ENCODE results near the gene MOB3B.
"Not testable (repeated sequence)": the region's sequence is repeated elsewhere in the genome, so short reads cannot be mapped to it uniquely, and the experiment has no call there.

Gene MOB3B

DNA sequence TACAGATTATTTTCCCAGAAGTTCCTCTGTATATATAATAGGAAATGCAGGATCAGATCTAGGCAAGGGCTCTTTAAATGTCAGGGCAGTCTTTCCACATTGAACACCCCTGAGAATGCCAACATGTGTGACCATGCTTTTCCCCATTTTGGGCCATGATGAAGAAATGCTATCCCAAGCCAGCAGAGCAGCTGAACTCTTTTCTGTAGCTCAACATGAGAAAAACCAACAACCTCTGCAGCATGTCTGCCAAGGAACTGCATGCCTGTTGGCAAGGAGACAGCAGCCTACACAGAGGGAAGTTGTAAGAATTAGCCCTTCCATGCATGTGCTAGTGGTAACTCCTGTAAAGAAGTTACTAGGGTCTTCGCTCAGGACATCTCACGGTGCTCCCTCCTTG is 15.1 kb downstream of the MOB3B start:
- no peak for DNase-seq

DNA sequence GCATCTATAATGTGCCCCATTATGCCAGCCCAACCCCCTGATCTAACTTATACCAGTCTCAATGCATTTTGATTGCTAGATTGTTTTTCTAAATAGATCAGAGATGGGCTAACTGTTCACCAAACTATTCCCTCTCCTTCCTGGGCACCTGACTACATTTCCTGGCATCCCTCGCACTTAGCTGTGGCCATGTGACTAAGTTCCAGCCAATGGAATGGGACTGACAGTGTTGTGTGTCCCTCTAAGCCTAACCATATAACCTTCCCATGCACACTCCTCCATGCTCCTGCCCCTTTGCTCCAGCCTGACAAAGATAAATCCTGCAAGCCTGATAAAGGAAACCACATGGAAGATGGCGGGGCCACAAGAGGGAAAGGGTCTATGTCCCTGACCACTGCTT is 17.8 kb downstream of the MOB3B start:
- no peak for DNase-seq

DNA sequence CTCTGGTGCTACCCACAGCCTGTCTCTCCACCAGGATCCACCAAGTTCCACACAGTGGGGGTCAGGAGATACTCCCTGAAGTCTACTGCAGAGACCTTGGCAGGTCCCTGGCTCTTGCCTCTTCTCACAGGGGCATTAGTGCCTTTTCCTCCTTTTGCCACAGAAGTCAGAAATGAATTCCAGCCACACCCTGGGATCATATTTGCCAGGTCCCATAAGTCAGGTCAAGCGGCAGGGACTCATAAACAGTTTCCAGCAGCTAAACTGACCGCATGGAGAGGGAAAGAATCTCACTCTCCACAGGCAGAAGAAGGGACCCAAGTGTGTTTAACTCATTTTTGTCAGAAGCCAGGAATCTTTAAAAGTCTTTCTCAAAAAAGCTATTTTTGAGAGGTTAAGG is 18.8 kb downstream of the MOB3B start:
- no peak for DNase-seq

DNA sequence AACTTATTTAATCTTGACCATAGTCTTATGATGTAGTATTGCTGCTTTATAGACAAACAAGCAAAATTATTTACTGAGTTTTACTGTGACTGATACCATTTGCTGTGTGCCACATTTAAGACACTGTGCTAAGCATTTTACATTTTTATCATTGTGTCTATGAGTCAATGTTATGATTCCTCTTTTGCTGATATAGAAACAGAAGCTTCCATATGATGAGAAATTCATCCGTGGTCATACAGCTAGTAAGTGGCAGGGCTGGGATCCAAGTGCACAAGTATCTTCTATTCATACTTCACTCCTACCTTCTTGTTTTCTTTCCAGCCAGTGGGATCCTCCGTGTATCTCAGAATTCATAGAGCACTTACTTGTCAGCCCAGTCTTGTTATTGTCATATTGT is 22.6 kb downstream of the MOB3B start:
- no peak for DNase-seq

DNA sequence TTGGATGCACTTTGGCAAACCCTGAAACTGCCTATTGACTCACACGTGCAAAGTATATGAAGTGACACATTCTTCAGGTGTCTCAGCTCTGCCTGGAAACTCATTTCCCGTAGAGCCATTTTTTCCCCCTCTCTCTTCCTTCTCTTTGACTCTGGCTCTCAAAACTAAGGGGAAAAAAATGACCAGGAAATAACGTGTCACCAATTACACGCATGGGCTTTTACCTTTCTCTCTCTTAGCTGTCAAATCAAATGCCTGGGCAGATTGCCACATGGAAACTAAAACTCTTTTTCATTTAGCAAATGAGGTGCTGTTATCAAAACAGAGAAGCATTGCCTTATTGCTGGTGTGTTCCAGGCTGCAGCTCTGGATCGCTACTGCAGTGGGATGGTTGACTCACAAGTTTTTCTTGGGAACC is 23.9 kb downstream of the MOB3B start:
- DNase-seq: no peak

DNA sequence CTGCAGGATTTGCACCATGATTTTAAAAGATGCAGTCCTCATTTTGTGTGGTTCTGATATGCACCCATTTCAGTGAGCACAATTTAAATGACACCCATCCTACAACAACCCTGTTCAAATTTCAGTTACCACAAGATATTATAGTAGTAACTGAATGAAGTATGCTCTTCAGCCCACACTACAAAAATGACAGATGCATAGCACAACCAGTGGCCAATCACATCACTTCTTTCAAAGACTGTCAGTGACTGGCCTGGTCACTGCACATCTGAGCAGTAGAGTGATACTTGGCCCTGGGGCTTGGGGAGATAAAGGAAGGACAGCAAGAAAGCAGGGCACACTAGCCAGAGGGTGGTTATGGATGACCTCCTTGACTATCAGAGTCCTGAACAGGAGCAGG is 25.4 kb downstream of the MOB3B start:
- DNase-seq: no peak

DNA sequence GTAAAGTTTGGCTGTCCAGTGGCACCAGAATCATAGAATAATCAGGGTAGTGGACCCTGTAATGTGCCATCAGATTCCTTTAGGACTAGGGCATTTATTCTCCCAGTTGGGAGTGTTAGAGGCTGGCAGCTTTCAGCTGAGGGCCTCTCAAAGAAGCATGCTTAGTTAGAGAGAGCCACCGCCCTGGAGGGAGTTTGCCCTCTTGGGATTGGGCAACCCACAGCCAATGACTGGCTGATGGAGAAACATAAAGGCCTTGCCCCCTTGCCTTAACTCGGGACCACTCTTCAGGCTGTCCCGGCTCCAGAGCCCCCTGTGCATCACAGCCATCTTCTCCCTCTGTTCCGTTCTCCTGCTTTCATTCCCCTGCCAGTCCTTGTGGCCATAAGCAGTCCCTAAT is 26.0 kb downstream of the MOB3B start:
- no peak for DNase-seq

DNA sequence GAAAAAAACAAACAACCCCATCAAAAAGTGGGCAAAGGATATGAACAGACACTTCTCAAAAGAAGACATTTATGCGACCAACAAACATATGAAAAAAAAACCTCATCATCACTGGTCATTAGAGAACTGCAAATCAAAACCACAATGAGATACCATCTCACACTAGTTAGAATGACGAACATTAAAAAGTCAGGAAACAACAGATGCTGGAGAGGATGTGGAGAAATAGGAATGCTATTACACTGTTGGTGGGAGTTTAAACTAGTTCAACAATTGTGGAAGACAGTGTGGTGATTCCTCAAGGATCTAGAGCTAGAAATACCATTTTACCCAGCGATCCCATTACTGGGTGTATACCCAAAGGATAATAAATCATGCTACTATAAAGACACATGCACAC is 28.7 kb downstream of the MOB3B start:
- DNase-seq: not testable (repeated sequence)

DNA sequence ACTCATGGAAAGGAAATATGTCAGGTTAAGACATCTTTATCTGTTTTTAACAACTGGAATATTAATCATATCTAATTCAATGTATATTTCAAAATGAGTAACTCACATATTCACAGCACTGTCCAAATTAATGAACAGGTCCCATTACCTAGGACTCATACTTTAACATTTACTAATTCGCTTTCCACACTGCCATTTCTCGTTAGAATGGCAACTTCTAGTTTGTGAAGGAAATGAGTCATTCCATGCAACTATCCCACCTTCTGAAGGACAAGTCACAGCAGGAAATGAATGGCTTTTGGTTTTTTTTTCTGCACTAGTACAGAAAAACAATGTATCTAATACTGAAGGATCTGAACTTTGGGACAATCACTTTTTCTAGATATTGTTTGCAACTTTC is 30.2 kb downstream of the MOB3B start:
- DNase-seq: peak; percentile 10

DNA sequence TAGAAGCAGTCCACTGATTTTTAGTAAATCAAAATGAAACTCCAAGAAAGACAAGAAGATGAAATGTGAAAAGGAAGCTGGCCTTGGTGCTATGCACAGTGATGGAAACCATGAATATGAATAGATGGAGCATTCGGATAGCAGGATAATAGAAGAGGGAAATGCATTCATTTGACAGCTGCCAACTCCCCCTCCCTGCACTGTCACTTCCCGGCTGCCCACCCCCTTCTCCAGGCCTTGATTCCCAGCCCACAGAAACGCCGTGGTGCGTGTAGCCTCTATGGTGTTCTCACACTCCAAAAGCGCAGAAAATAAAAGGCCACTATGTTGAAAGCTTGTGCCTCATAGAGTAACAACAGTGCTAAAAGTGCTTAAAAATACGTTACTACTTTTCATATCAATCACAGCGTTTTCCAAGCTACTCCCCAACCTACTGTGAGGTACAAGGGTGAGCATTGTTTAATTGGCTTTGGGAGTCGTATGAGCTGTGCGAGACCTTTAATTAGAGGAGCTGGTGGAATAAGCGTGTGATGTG is 31.7 kb downstream of the MOB3B start:
- DNase-seq: peak; percentile 71

DNA sequence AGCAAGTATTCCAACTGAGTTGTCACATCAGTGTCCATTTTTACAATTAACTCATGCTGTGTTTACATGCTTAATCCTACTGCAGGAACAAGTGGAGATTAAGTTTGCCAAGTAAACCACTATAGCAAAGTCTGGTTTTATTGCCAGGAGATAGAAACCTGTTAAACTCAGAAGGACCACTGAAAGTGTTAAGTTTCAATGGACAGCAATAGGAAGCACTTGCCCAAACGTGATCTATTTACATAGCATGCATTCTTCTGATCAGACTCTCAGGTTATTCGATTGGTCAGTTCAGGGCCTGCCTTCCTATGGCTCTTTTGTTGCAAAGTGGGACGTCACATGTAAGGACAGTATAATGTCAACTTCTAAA is 33.5 kb downstream of the MOB3B start:
- DNase-seq: no peak

DNA sequence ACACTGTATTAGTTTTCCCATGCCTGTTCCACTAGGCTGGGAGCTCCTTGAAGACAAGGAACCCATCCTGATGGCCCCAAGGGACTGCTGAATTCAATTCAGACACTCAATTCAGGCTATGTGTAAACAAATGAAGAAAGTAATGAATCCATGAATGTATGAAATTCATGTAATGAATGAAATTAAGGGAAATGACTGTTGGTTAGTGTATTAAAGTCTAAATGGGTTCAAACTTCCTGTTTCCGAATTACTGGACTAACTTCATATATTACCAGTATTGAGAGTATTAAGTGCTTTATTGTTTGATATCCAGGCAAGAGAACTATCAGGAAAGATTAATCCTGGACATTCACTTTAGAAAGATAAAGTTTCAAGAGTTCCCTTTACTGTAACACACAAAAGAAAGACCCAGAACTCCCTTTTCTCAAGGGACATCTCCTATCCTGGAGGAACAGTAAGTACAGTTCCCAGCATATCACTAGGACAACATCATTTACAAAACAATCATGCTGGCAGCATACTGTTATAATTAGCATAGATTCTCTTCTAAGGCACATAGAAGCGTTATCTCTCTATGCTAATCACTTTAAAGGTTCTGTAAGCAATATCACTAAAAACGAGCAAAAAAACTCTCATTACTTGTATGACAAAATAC is 34.0 kb downstream of the MOB3B start:
- no peak for DNase-seq

DNA sequence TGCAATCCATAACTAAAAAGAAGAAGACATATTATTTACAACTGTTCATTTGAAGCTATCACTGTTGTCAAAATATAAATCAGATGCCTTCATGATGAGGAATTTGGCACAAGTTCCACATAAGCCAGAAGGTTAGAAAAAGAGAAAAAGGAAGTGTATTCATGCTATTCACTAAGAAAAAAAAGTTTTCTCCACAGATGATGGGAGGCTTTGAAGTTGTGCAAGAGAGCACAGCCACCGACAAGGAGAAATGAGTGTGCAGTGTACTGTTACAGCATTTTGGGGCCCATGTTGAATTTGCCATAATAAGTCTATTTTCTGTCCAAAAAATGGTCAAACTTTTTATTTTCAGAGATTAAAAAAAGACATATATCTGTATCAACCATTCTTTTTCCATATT is 38.5 kb downstream of the MOB3B start:
- no peak for DNase-seq

DNA sequence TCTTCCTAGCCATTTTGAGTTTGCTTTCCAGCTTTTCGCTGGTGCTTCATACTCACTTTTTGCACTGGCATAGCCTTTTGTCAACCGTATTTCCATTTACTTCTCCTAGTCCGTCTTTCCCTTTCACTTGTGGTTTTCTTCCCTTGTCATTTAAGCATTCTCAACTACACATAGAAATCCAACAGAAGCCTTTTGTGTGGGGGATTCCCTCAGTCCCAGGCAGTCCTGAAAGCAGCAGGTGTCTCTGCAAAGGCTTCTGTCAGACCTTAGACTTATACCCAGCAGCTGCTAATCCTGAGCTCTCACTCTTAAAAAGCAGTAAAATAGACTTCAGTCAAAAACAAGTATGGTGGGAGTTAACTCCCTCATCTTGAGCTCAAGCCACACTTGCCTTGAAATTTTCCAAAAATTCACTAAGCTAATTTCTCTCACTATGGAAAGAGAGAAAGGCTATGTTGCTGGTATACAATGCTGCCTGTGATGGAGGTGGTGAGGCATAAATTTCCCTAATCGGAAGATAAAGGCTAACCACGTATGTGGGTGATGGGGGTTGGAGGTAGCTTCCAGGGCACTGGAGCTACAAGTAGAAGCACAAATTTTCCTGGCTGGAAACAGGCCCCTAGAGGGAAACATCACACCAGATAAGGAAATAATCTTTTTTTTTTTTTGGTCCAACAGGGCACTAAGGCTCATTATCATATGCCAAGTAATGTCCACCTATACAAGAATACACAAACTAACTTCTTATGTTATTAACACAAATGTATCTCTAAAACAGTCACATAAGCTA is 40.3 kb downstream of the MOB3B start:
- DNase-seq: no peak

DNA sequence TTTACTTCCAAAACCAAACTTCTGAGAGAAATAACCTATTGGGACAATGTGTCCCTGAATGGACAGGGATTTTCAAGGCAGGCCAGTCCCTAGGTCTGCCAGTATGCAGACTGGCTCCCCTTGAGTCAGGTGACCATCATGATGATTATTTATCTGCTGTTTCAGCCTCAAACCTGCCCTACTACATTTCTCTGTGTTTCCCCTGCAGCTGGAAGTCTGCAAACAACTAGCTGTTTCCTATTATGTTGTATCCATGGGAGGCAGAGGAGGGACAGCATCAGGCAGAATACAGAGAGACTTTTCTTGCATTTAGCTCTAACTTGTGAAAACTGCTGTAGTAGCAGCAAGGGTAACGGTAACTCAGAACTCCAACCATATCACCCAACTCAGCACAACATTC is 41.7 kb downstream of the MOB3B start:
- peak; percentile 14 for DNase-seq

DNA sequence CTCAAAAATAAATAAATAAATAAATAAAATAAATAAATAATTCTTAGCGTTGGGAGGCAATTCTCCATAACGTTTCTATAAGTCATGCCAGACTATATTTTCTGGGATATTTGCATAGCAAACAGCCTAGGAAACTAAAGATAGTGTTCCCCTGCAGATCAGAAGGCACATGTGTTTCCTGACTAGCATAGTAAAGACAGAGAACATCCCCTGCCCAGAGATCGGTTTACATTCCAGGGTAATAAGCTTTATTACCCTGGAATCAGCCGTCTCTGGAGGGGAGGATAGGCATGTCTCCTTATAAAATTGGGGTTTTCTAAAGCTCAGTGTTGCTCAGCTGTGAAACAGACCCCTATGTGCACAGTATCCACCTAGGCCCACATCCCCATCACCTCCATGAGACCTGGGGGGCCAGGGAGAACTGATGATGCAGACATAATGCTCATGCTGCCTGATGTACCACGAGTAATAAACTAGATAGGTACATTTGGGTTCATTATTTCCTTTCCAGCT is 42.4 kb downstream of the MOB3B start:
- DNase-seq: no peak

DNA sequence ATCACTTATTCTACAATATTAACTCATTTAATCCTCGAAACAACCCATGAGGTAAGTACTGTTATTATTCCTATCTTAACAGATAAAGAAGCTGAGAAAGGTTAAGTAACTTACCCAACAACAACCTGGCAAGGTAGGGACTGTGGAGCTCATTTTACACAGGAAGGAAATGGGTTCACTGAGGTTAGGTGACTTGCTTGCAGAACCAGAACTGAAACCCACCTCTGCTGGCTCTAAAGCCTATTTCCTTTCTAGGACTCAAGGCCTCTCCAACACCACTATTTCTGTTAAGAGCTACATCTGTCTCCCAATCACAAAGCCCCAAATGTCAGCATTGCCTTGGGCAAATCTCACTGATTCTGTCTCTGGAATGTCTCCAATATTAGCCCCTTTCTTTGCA is 44.5 kb downstream of the MOB3B start:
- DNase-seq: no peak

DNA sequence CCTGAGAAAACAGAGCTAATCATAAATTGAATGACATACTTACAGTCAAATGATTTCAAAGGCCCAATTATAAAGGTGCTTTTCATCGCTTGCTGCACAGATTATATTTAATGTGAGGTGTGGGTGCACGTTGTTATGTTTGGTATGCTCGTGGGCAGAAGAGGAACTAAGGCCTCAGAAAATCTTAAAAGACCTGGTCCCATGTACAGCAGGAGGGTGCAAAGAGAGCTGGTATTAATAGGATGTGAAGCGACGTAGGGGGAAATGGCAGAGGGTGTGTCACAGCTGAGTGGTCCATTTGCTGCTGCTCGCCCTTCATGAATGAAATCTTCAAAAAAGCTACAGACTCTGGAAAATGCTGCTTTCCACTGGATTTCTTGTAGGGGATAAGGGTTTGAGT is 46.0 kb downstream of the MOB3B start:
- no peak for DNase-seq

DNA sequence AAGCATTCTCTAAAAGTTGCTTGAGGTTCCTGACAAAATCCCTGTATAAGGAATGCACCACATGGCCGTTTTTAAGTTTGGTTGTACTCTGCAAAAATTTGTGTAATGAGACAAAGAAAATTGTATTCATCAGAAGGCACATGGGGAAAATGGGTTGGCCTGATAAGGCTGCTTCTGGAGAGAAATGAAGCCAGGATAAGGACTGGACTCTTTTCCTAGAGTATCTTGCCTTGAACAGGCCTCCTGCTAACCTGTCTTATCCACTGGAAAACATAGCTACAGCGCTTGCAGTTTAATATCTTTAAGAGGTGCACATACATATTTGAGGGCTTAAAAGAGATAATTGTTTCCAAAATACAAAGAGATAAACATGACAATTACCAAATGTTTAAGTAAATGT is 46.9 kb downstream of the MOB3B start:
- DNase-seq: no peak

DNA sequence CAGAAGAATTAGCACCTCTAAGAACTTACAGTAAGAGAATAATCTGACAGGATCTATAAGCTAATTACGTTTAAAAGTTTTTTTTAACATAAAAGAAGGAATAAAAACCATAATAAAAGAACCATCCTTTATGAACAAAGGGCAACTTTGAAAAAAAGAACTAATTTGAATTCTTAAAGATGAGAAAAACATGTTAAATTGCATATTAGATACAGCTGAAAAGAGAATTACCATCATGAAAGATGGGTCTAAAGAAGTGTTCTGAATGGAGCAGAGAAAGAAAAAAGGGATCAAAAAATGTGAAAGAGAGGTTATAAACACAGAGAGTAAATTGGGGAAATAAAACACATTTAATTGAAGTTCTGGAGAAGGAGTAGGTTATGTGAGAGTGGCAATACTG is 51.3 kb downstream of the MOB3B start:
- no peak for DNase-seq

DNA sequence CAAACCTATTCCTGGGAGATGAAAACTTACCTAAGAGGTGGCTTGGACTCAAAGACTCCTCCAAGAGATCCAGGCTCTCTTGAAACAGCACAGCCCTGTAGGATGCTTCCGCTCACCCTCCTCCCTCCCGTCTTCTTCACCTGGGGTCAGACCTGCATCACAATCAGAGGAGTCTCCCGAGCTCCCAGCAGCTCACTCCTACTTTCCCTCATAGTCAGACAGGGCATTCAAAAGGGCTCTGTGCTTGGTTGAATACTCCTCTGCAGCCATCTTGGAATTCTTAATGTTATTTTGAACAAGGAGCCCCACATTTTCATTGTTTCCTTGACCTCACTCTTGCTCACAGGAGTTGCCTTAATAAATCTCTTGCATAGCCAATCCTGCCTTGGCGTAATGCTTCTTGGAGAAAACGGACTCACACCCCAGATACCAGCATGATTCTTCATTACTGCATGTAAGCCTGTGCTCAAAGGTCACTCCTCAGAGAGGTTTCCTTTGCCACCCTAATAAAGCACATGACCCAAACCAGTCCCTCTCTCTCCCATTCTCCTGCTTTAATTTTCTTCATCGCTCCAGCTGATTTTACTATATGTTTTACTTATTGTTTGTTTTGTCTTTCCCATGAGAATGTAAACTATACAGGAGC is 52.6 kb downstream of the MOB3B start:
- no peak for DNase-seq

DNA sequence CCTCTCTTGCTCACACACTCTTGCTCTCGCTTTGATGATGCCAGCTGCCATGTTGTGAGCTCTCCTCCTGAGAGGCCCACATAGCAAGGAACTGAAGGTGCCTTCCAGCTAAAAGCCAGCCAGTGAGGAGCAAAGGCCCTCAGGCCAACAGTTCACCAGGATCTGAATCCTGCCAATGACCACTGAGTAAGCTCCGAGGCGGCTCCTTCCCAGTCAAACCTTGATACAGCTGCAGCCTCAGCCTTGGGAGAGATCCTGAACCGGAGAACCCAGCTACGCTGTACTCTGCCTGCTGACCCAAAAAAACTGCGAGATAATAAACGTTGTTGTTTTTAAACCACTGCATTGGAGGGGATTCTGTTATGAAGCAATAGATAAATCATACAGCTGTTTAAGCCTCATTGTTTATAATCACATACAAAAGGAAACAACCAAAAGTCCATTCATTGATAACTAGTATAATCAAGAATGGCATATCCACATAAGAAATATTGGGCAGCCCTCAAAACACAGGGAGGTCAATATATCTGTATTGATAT is 54.5 kb downstream of the MOB3B start:
- no peak for DNase-seq

DNA sequence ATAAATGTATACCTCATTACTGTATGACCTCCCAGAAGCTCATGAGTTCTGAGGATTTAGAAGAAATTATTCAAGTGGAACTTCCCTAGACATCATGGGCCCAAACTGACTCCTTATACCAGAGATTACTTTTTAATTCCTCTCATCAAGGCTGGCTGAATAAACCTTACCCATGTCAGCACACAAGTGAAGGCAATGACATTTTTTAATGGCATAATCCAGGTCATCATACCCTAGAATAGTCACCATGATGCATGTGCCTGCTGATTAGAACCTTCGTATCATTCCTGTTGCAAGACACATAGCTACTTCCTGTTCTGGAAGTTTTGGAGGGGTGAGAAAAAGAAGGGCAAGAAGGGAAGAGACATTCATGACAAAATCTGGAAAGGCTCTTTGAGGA is 55.3 kb downstream of the MOB3B start:
- DNase-seq: no peak

DNA sequence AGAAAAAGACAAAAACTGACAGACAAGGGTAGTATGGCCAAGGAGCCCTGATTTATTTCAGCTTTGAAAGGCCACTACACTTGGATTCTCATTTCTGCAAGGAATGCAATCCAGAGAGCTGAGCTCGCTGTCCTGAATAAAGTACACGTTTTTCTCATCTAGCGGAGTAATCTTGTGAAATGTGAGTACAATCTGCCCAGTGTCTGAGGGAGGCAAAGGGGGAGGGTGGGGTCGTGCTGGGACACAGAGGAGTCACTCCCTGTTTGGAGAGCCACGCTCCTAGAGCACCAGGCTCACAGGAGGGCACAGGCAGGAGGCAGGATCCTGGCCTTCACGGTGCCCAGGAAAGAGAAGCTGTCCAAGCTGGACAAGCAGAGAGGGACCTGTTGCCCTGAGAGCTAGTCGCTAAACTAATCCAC is 56.5 kb downstream of the MOB3B start:
- DNase-seq: no peak

Measured in NCI-H69 (cell line).